Stimulated activated CD8-positive, alpha-beta memory T cell treated with anti-CD3 and anti-CD28 coated beads, Interleukin-12 subunit alpha, Interleukin-12 subunit beta, amount 100 ng/mL, for 4 hours (primary cell): ENCODE measurements around the gene ICAM4.
"Not testable (repeated sequence)": the region's sequence is repeated elsewhere in the genome, so short reads cannot be mapped to it uniquely, and the experiment has no call there.

Source experiments
- DNase-seq: peaks from one replicate; pipeline ENCODE4 v3.0.0-alpha.2; 2020; ENCODE audit warnings: low read depth

The ICAM4 gene

DNA sequence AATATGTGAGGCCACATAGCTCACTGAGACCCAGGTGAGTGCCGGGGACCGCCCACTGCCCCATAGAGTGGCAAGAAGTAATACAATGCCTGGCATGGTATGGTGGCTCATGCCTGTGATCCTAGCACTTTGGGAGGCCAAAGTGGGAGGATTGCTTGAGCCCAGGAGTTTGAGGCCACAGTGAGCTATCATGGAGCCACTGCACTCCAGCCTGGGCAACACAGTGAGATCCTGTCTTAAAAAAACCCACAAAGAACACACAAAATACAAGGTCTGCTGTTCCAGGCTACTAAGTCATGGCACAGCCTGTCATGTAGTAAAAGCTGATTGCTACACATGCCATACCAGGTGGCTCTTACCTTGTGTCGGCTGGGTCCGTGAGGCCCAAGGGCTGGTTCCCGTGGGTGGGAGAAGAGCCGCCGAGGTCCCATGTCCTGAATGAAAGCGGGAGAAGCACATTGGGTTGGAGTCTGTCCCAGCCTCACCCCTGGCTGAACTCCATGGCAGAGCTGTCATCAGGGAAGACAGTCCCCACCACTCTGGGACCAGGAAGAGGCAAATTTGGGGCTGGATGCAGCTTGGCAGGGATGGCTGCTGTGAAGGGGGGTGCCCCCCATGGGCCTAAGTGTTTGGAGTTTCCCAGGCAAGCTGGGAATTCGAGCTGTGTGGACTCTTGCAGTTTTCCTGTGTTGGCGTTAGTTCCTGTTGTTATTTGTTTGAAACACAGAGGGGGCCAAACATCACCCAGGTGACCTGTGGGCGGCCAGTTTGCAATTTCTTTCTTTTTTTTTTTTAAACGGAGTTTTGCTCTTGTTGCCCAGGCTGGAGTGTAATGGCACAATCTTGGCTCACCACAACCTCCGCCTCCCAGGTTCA is 32.3 kb downstream of the ICAM4 start:
- no peak for DNase-seq

DNA sequence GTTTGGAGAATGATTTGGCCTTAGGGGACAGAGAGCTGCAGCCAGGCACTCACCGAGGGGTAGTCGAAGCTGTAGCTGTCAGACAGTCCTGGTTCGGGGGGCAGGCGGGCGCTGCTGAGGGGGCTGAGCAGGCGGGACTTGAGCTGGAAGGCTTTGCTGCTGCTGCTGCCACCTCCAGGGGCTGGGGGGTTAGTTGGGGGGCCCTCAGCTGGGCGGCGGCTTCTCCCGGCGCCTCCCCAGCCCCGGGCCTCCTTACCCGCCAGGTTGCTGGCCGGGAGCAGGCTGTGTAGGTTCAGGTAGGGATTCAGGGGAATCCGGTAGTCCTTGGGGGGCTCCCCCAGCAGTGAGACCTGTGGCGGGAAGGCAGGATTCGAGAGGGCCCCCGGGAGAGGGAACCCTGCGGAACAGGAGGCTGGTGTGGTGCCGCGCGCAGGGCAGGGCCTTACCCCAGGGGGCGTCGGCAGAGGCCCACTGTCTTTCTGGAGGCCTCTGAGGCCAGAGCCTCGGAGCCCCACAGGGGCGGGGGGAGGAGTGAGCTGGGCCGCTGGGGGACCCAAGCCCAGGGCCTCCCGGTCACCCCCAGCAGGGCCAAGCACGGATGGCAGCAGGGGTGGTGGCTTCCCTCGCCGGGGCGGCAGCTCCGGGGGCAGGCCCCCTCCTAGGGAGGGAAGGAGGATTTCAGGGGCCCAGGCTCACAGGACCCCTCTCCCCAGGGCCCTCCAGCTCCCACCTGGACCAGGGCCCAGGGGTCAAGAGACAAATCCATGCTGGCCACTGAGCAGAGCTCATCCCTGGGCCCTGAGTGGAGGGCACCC is 34.1 kb downstream of the ICAM4 start:
- DNase-seq: no peak

DNA sequence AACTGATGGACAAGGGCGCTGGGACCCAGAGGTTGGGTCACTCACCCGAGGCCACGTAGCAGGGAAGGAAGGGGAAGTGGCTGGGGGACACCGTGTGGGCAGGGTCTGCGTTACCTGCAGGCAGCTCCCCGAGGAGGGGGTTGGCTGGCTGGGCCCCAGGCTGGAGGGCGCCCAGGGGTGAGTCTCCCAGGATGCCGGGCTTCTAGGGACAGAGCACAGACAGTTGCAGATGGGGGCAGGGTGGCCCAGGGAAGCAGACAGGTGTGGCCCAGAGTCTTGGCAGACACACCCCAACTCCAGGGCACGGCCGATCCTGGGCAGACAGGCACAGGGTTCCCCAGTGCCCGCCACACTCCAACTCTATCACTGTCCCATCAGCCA is 34.7 kb downstream of the ICAM4 start:
- no peak for DNase-seq

DNA sequence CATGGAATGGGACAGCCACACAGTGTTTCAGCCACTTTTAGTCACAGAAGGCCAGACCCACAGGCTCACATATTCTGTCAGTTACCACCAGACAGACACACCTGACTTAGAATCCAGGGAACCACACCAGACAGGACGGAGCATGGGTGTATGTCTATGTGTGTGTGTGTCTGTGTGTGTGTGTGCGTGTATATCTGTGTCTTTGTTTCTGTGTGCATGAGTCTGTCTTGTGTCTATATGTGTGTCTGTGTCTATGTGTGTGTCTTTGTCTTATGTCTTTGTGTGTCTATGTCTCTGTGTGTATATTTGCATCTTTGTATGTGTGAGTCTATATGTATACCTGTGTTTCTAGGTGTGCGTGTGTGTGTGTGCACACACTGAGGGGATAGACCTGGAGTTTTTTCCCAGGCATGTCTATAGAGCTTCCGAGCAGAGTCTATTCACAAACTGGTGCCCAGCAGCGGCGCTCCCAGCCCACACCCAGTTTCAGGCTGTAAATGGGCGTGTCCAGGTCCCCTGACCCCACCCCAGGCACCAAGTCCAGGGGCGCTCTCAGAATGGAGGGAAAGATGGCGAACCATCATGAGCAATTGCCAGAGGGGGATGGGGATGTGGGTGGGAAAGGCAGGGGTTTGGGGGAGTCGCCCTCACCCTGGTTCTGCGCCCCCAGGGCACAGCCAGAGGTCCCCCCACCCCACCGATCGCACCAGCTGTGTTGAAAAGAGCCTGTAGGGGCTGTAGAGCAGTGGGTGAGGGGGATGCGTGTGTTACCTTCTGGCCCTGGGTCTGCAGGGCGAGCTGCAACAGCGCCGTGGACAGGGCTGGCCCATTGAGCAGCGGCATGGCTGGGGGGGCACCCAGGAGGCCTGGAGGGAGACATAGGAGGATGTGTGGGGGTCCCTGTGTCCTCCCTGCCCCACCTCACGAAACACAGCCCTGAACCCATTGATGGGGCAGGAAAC is 35.4 kb downstream of the ICAM4 start:
- DNase-seq: no peak

DNA sequence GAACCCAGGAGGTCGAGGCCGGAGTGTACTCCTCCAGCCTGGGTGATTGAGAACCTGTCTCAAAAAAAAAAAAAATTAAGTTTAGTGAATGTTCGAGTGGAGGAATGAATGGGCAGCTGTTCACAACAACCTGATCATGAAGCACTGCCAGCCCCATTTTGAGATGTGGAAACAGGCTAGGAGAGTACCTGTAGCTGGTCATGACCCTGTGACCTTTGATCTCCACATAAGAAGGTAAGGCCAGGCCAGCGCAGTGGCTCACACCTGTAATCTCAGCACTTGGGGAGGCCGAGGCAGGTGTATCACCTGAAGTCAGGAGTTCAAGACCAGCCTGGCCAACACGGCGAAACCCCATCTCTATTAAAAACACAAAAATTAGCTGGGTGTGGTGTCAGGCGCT is 39.0 kb downstream of the ICAM4 start:
- no peak for DNase-seq

DNA sequence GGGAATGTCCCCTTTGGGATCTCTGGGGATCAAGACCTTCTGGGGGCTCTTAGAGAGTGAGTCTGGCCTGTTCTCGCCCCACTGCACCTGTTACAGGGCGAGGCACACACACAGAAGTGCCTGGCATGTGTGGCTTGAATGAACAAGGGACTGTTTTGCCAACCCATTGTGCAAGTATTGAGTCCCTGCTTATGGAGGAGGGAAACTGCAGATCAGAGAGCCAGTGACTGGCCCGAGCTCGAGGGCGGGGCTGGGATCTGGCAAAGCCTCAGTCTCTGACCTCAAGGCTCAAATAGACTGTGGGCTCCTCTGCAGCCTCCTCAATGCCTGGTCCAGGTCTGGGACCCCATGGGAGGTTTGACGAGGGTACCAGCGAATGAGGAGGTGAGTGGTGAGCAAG is 41.0 kb downstream of the ICAM4 start:
- no peak for DNase-seq

DNA sequence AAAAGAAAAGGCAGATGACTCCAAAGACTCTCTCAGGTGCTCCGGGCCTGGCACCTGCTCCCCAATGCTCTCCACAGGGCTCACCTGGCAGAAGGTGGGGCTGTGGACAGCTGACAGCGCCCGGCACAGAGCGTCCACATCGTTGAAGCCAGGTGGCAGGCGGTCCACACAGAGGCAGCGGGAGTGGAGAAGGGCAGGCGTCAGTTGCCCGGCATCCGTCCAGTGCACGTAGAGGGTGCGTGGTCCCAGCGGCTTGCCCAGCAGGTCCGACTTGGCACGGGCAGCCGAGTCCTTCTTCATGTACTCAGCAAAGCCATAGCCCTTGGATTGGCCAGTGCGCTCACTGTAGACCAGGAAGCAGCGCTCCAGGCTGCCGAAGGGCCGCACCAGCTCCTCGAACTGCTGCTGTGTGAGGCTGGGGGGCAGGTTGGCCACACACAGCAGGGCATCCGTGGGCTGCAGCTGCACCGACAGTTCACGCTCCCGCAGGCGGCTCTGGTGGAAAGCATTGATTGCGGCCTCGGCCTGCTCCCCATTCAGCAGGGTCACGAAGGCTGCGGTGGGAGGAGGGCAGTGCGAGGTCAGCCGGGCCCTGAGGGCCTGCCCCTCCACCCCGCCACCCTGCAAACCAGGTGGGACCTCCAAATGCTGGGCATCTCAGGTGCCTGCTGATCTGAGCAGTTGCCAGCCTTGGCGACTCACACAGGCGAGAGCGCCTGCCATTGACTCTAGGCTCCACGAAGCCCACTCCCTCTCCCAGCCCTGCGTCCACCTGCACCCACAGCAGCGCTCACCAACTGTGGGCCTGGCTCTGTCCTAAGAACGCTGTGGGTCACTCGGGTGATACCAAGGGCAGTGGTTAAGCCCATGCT is 42.0 kb downstream of the ICAM4 start:
- no peak for DNase-seq

DNA sequence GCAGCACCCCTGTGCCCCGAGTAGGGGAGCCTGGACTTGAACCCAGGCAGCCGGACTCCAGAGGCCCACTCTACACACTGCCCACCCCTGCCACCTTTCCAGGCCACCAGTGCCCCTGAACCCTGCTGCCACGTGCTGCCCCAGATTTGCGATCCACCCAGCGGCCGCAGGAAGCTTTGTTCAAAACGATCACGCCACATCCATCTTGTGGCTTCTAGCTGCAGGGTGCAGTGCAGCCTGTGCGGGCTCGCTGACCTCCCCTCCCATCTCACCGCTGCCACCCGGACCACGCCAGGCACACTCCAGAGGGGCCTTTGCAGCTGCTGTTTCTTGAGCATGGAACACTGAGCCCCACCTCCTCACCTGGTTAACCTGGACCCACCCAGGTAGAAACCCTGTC is 42.8 kb downstream of the ICAM4 start:
- no peak for DNase-seq

DNA sequence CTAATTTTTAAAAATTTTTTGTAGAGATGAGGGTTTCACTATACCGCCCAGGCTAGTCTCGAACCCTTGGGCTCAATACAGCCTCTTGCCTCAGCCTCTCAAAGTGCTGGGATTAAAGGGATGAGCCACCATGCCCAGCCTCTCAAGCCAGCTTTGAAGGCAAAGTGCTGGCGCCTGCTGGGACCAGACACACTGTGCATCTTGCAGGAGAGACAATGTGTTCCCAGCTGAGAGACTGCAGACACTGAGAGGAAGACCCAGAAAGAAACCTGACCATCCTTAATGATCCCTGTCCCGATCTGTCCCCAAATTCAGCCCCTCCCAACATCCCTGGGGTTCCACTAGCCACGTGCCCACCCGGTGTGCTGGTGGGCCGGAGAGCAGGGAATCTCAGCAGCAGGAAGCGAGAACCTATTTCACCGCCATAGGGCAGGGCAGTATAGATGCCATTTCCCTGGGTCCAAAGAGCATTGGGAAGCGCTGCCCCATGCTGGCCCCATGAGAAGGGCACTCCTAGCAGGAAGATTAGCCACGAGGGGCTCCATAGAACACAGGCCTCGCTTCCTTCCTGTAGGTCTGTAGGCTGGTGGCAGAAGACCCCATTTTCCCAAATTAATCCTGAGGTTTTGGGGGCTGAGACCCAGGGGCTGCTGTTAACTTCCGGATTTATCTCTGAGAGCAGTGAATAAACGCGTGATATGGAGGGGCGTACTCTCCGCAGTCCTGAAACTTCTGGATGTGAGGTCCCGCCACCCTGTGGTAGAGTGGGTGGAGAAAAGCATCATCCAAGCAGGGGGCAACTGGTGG is 45.6 kb downstream of the ICAM4 start:
- DNase-seq: no peak

DNA sequence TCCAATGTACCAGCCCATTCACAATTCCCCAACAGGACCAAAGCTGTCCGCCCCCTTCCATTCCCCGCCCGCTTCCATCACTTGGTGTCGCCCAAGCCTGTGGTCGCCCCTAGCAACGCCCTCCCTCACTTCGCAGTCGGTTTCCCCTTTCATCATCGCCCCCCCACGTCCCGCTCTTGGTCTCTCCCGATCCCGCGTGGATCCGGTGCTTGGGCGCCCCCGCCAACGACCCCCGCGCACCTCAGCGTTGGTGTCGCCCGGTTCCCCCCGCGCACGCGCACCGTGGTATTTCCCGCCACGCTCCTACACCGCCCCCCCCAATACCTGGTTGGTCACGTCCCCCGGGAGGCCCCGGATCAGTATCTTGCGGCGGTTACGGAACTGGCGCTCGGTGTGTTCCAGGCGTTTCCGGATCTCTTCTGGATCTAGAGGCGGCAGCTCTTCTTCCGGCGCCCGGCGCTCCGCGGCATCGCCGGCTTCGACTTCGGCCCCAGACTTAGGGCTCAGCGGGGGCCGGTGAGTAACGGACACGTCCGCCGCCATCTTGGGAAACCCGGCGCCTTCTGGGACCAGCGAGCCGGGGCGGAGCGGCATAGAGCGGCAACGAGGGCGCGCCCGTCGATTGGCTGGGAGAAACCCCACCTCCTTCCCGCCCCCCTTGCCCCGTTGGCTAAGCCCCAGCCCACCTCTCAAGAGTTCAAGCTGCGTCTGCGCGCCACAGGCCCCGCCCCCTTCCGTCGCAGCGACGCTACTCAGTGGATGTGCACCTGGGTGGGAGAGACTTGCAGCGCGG is 46.4 kb downstream of the ICAM4 start, which contains the start of gene RAVER1:
Gene RAVER1, minus strand, starts transcription at position 565 of the 793 bp plus-strand sequence. Its CDS starts 22 bp downstream, at position 543.
- DNase-seq: peak; percentile 97

DNA sequence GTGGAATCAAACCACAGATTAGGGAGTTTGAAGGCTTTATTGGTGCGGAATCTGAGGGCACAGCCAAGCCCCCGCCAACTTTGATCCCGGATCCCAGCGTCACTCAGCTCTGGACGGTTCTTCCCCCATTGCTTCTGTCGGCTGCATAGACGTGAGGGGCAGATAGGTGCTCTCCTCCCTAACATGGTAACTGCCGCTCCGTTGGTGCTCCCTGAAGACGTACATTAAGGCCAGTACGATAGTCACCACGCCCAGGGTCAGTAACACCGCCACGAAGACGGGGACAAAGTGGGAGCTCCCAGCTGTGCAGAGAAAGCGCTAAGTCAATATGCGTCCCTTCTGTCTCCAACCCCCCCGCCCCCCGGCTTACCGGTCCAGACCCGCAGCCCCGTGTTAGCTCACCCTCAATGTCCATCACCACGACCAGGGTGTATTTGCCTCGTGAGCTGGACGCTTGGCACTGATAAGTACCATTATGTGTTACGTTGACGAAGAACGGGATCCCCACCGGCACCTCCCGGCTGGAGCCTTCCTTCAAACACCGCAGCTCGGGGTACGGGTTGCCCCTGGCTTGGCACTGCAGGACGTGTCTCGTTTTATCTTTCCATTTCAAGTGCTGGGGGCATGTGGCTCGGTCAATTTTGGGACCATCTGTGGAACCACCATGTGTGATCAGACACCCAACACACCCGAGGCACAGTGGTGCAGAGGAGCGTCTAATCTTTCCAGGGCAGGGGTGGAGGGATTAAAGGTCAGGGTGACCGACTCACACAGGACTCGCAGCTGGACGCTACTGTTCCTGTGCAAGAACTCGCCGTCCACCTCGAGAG is 47.2 kb downstream of the ICAM4 start:
- DNase-seq: no peak

DNA sequence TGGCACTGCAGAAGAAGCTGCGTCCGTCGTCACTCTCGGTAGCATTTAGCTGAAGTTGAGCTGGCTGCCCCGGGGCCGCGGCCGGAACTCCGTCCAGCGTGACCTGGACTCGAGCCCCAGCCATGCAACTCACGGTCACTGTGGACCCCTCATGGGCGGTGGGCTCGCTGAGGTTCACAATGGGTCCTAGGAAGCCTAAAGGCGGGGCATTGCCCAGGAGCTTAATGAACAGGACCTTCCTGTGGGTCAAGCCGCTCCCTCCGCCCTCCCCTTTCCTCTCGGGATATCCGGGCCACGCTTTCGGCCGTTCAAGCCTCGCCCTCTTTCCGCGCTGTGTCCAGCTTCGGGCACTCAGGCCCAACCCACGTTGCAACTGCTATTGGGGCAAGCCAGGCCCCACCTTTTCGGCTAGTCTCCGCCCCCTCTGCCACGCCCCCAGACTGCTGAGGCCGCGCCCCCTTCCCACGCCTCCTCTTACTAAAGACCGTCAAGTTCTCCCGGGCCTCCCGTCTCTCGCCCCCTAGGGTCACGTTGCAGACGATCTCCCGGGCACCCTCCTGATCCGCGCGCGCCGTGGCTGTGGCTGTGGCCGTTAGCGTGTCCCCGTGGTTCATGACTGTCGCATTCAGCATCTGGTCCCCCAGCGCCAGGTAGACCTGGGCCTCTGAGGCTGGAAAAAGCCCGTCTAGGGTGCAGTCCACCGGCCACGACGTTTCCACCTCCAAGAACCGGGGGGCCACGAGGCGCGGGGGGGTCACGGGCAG is 48.0 kb downstream of the ICAM4 start:
- DNase-seq: no peak

DNA sequence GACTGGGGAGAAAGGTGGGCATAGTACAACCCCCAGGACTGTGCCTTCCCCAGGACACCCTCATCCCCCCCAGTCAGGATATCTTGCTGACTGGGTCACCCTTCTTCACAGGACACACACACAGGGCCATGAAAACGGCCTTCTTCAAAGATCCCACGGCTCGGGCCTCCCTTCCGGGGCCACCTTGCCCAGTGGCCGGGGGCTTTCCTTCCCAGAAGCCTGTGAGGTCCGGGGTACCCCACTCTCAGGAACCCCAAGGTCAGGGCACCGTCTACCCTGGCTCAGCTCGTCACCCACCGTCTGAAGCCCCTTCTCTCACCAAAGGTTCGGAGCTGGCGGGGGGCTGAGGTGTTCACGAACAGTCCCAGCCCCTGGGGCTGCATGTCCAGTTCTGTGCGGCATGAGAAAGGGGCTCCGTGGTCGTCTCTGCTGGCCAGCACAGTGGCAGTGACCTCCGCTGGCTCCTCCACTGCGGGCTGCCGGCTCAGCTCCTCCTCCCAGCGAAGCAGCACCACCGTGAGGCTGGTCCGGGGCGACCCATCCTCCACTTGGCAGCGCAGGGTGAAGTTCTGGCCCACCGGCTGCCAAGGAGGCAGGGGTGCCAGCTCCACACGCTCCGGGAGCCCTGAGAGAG is 48.7 kb downstream of the ICAM4 start:
- no peak for DNase-seq

DNA sequence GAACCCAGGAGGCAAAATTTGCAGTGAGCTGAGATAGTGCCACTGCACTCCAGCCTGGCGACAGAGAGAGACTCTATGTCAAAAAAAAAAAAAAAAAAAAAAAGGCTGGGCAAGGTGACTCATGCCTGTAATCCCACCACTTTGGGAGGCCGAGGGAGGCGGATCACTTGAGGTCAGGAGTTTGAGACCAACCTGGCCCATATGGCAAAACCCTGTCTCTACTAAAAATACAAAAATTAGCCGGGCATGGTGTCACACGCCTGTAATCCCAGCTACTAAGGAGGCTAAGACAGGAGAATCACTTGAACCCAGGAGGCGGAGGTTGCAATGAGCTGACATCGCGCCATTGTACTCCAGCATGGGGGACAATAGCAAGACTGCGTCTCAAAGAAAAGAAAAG is 50.0 kb downstream of the ICAM4 start:
- not testable (repeated sequence) for DNase-seq
